ENCODE results near the gene CPXM1. TPM values are rescaled to one million over a fixed set of nuclear protein-coding genes. Genes with fewer than 3 reads are reported as not detected.

CPXM1 gene
- total RNA-seq, 1 donor from 2014 or later: 10.2 TPM

DNA sequence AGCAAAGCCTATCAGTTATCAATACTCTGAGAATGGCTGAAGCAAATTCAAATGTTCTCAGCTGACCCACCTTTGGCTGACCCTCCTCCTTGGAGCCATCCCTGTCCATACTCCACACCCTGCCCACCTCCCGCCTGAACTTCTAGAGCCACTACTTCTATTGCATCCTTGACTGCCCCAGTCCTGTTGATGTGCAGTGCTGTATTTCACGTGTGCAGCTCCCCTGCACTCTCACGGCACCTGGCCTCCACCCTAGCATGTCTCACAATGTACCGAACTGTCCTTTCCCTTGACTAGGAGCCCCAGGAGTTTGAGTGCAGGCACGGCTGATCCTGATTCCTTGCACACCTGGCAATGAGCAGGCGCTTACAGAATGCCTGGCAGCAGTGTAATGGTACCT is 7.0 kb downstream of the CPXM1 start:
- ATAC-seq (no peak), DNase-seq (no peak)
- intact Hi-C loops (cut with DNase I): no loop called here
- peaks cover 12% of the 10 kb centered on the region for H3K27me3 ChIP-seq (ENCODE audit: low read depth)
- TF ChIP-seq, protein P1, sequence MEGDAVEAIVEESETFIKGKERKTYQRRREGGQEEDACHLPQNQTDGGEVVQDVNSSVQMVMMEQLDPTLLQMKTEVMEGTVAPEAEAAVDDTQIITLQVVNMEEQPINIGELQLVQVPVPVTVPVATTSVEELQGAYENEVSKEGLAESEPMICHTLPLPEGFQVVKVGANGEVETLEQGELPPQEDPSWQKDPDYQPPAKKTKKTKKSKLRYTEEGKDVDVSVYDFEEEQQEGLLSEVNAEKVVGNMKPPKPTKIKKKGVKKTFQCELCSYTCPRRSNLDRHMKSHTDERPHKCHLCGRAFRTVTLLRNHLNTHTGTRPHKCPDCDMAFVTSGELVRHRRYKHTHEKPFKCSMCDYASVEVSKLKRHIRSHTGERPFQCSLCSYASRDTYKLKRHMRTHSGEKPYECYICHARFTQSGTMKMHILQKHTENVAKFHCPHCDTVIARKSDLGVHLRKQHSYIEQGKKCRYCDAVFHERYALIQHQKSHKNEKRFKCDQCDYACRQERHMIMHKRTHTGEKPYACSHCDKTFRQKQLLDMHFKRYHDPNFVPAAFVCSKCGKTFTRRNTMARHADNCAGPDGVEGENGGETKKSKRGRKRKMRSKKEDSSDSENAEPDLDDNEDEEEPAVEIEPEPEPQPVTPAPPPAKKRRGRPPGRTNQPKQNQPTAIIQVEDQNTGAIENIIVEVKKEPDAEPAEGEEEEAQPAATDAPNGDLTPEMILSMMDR (IDR thresholded peaks at IDR 0.05): no peak
- no peak overlapping the region for H3K4me3 ChIP-seq
- no peak overlapping the region for H3K27ac ChIP-seq
- no peaks in the 10 kb centered on the region for H3K36me3 ChIP-seq
- no peaks in the 10 kb centered on the region for H3K9me3 ChIP-seq
- H3K4me1 ChIP-seq: no peaks in the 10 kb centered on the region

DNA sequence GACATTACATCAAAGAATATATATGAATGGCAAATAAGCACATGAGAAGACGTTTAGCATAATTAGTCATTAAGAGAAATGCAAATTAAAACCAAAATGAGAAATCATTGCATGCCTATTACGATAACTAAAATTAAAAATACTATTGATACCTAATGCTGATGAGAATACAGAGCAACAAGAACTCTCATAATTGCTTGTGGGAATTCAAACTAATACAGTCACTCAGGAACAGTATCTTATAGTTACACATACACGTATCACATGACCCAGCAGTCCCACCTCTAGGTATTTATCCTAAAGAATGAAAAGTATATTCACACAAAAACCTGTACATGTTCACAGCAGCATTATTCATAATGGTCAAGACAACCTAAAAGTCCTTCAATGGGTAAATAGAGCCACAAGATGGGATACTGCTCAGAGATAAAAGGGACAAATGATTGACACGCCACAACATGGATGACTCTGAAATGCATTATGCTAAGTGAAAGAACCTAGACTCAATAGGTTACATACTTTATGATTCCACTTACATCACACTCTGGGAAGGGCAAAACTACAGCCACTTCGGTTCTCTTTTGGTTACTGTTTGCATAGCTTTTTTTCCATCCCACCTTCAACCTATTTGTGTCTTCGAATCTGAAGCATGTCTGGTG is 16.4 kb downstream of the CPXM1 start:
- H3K9me3 ChIP-seq: no peaks in the 10 kb centered on the region
- TF ChIP-seq, protein P1 (IDR thresholded peaks at IDR 0.05): no peak
- no peak overlapping the region for H3K4me3 ChIP-seq
- peaks cover 6% of the 10 kb centered on the region for H3K27me3 ChIP-seq (ENCODE audit: low read depth)
- no peaks in the 10 kb centered on the region for H3K36me3 ChIP-seq
- H3K4me1 ChIP-seq: no peaks in the 10 kb centered on the region
- H3K27ac ChIP-seq: no peak overlapping the region
- DNase-seq: no peak
- ATAC-seq: no peak
- intact Hi-C loops (cut with DNase I): no loop called here

DNA sequence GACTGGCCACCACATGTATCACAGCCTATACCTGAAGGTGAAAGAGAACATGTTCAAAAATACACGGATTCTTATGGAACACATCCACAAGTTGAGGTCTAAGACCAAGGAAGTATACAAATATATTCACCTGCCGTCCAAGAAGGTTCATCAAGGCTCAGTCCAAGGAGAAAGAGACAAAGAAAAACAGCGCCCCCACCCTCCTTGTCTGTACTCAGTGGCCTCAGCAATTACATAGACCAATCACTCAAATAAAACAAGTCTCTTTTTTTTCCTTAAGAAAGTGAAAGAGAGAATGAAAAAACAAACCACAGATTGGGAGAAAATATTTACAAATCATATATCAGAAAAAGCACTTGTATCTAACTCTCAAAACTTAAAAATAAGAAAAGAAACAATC is 19.5 kb downstream of the CPXM1 start:
- intact Hi-C loops (cut with DNase I): no loop called here
- TF ChIP-seq, protein P1 (IDR thresholded peaks at IDR 0.05): no peak
- no peak overlapping the region for H3K27ac ChIP-seq
- ATAC-seq: no peak
- no peaks in the 10 kb centered on the region for H3K36me3 ChIP-seq
- no peaks in the 10 kb centered on the region for H3K4me1 ChIP-seq
- H3K27me3 ChIP-seq (ENCODE audit: low read depth): peaks cover 6% of the 10 kb centered on the region
- DNase-seq: no peak
- H3K4me3 ChIP-seq: no peak overlapping the region
- no peaks in the 10 kb centered on the region for H3K9me3 ChIP-seq

DNA sequence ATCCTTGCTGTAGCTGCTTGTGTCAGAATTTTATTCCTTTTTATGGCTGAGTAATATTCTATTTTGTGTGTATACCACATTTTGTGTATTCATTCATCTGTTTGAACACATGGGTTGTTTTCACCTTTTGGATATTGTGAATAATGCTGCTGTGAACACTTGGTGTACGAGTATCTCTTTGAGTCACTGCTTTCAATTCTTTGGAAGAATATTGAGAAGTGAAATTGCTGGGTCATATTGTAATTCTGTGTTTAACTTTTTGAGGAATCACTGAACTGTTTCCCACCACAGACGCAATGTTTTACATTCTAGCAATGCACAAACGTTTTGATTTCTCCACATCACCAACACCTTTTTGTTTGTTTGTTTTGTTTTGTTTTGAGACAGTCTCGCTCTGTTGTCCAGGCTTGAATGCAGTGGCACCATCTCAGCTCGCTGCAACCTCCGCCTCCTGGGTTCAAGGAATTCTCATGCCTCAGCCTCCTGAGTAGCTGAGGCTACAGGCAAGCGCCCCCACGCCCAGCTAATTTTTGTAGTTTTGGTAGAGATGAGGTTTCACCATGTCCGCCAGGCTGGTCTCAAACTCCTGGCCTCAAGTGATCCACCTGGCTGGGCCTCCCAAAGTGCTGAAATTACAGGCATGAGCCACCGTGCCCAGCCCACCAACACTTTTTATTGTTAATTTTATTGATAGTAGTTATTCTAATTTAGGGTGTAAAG is 21.7 kb downstream of the CPXM1 start:
- intact Hi-C loops (cut with DNase I): no loop called here
- no peak for ATAC-seq
- H3K36me3 ChIP-seq: no peaks in the 10 kb centered on the region
- H3K9me3 ChIP-seq: no peaks in the 10 kb centered on the region
- H3K27me3 ChIP-seq (ENCODE audit: low read depth): peaks cover 6% of the 10 kb centered on the region
- no peak overlapping the region for H3K27ac ChIP-seq
- DNase-seq: peak; percentile 20
- TF ChIP-seq, protein P1 (IDR thresholded peaks at IDR 0.05): no peak
- H3K4me3 ChIP-seq: no peak overlapping the region
- no peaks in the 10 kb centered on the region for H3K4me1 ChIP-seq

DNA sequence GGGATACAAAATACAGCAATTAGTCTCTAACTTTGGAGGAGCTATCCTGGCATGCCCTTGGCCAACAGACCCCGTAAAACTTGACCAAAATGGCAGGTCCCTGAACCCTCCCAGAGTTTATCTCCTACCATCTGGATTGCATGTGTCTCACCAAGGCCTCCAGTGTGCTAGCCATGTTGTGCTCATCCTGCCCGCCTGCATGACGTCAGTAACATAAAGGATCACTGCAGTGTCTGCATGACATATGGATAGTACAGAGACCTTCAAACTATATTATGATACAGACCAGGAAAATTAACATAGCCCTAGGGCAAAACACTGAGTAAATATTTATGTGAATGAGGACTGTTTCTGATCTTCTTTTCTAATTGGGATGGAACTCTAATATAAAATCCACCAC is 25.3 kb downstream of the CPXM1 start:
- TF ChIP-seq, protein P1 (IDR thresholded peaks at IDR 0.05): no peak
- intact Hi-C loops (cut with DNase I): no loop called here
- no peak for DNase-seq
- H3K4me3 ChIP-seq: no peak overlapping the region
- H3K36me3 ChIP-seq: no peaks in the 10 kb centered on the region
- no peak for ATAC-seq
- H3K27ac ChIP-seq: no peak overlapping the region
- no peaks in the 10 kb centered on the region for H3K9me3 ChIP-seq
- H3K4me1 ChIP-seq: no peaks in the 10 kb centered on the region
- no peaks in the 10 kb centered on the region for H3K27me3 ChIP-seq (ENCODE audit: low read depth)

Measured in lower lobe of right lung (tissue), 2 donors.